IMR-90 (cell line): ENCODE measurements around the gene COL28A1. TPM values are rescaled to one million over a fixed set of nuclear protein-coding genes. Genes with fewer than 3 reads are reported as not detected.

ENCODE experiments used
- ATAC-seq: fragments of 200-7000 bp; cut with Tn5 transposase; 2 replicates; pipeline ENCODE4 v1.9.1; 2020; ENCODE audit warnings: low read depth, mild to moderate bottlenecking, moderate library complexity
- BruUV-seq: library from RNA; stranded (reverse); fragments of 400-500 nt; replicated peaks from 2 replicates; lab custom pipeline; 2021; lab: Mats Ljungman, UMichigan
- CTCF ChIA-PET: fragments of 300-600 bp; formaldehyde crosslinking; extraction: SDS; loops from one replicate; lab custom pipeline; 2021; ENCODE audit warnings: antibody characterized with exemption; lab: Yijun Ruan, JAX
- POLR2A ChIA-PET: fragments of 300-600 bp; sonication (Branson Sonifier 250); formaldehyde crosslinking; loops from one replicate; lab custom pipeline; 2022; ENCODE audit warnings: antibody characterized with exemption; ENCODE audit not compliant: unreplicated experiment; lab: Charles Lee
- DNase-seq: peaks from one replicate; pipeline ENCODE4 v3.0.0; 2013
- H2AFZ ChIP-seq: replicated peaks from 2 replicates; pipeline ENCODE3; 2013; ENCODE audit warnings: low read length, mild to moderate bottlenecking; ENCODE audit not compliant: poor library complexity
- H2AK5ac ChIP-seq: 2 replicates; pipeline ENCODE4 v1.6.1; 2013; ENCODE audit warnings: low read depth, low read length, inconsistent platforms
- H2AK9ac ChIP-seq: replicated peaks from 2 replicates; pipeline ENCODE3; 2013; ENCODE audit warnings: mild to moderate bottlenecking, low read depth, low read length, moderate library complexity; ENCODE audit not compliant: poor library complexity
- H2BK120ac ChIP-seq: 2 replicates; pipeline ENCODE4 v1.6.1; 2013; ENCODE audit warnings: low read depth, low read length, inconsistent platforms
- H2BK15ac ChIP-seq: 3 replicates; pipeline ENCODE4 v1.6.1; 2013; ENCODE audit warnings: low read depth, low read length, inconsistent platforms
- H2BK20ac ChIP-seq: 2 replicates; pipeline ENCODE4 v1.6.1; 2013; ENCODE audit warnings: low read depth, mild to moderate bottlenecking, inconsistent platforms, low read length, moderate library complexity
- H2BK5ac ChIP-seq: 2 replicates; pipeline ENCODE4 v1.6.1; 2013; ENCODE audit warnings: mild to moderate bottlenecking, low read depth, low read length, inconsistent platforms; ENCODE audit not compliant: poor library complexity, severe bottlenecking
- H3K14ac ChIP-seq: replicated peaks from 2 replicates; pipeline ENCODE4 v1.6.1; 2013; ENCODE audit warnings: low read depth, low read length, inconsistent platforms
- H3K18ac ChIP-seq: 2 replicates; pipeline ENCODE4 v1.6.1; 2013; ENCODE audit warnings: low read depth, low read length, control low read depth
- H3K23ac ChIP-seq: 2 replicates; pipeline ENCODE4 v1.6.1; 2013; ENCODE audit warnings: low read depth, low read length, inconsistent platforms
- H3K27ac ChIP-seq: 2 replicates; pipeline ENCODE4 v1.5.1; 2013; ENCODE audit warnings: mild to moderate bottlenecking, control low read depth, low read length; ENCODE audit not compliant: insufficient read depth
- H3K27me3 ChIP-seq: 2 replicates; pipeline ENCODE4 v1.6.1; 2013; ENCODE audit warnings: low read length; ENCODE audit not compliant: control insufficient read depth, insufficient read depth
- H3K36me3 ChIP-seq: 2 replicates; pipeline ENCODE4 v1.6.1; 2013; ENCODE audit warnings: low read length, mixed read lengths; ENCODE audit not compliant: control insufficient read depth, insufficient read depth
- H3K4ac ChIP-seq: 2 replicates; pipeline ENCODE4 v1.6.1; 2013; ENCODE audit warnings: low read depth, low read length, inconsistent platforms
- H3K4me1 ChIP-seq: 2 replicates; pipeline ENCODE4 v1.6.1; 2013; ENCODE audit warnings: low read length, mixed read lengths; ENCODE audit not compliant: control insufficient read depth, insufficient read depth
- H3K4me2 ChIP-seq: 2 replicates; pipeline ENCODE4 v1.6.1; 2013; ENCODE audit warnings: low read depth, mild to moderate bottlenecking, control low read depth, low read length, moderate library complexity
- H3K4me3 ChIP-seq: 2 replicates; pipeline ENCODE4 v1.5.1; 2013; ENCODE audit warnings: low read depth, mild to moderate bottlenecking, control low read depth, low read length, moderate library complexity; ENCODE audit not compliant: insufficient read depth
- H3K56ac ChIP-seq: 2 replicates; pipeline ENCODE4 v1.6.1; 2013; ENCODE audit warnings: low read length, inconsistent platforms; ENCODE audit not compliant: insufficient read depth; ENCODE audit errors: extremely low read depth
- H3K79me1 ChIP-seq, 2 experiments: 2 replicates each; pipeline ENCODE4 v1.6.1; 2013; ENCODE audit warnings: low read length in 2 of 2, inconsistent platforms in 1 of 2, low read depth in 1 of 2
- H3K9ac ChIP-seq: 2 replicates; pipeline ENCODE4 v1.6.1; 2013; ENCODE audit warnings: low read depth, low read length, control low read depth
- H3K9me1 ChIP-seq: 2 replicates; pipeline ENCODE4 v1.6.1; 2013; ENCODE audit warnings: low read length, inconsistent platforms; ENCODE audit not compliant: insufficient read depth
- H3K9me3 ChIP-seq: 2 replicates; pipeline ENCODE4 v1.6.1; 2013; ENCODE audit warnings: low read length; ENCODE audit not compliant: control insufficient read depth, insufficient read depth
- H4K20me1 ChIP-seq: 2 replicates; pipeline ENCODE4 v1.6.1; 2013; ENCODE audit warnings: low read length, inconsistent platforms; ENCODE audit not compliant: insufficient read depth
- H4K5ac ChIP-seq: 2 replicates; pipeline ENCODE4 v1.6.1; 2013; ENCODE audit warnings: mild to moderate bottlenecking, low read depth, low read length, control low read depth
- H4K8ac ChIP-seq, 2 experiments: 2 replicates each; pipeline ENCODE4 v1.6.1; 2013; ENCODE audit warnings: low read depth in 2 of 2, low read length in 2 of 2, control low read depth in 1 of 2, inconsistent platforms in 1 of 2
- H4K91ac ChIP-seq: 2 replicates; pipeline ENCODE4 v1.6.1; 2013; ENCODE audit warnings: low read depth, low read length, inconsistent platforms; ENCODE audit not compliant: insufficient read depth
- BHLHE40 ChIP-seq: fragments of 150-350 bp; IDR thresholded peaks from 2 replicates; pipeline ENCODE4 v1.6.1; 2016; ENCODE audit warnings: mild to moderate bottlenecking, low read depth, low read length
- CEBPB ChIP-seq: IDR thresholded peaks from 2 replicates; pipeline ENCODE4 v1.6.1; 2012; ENCODE audit warnings: low read depth, low read length, improper control_type of control experiment
- CHD1 ChIP-seq: IDR thresholded peaks from 2 replicates; pipeline ENCODE4 v1.6.1; 2012; ENCODE audit warnings: low read depth, low read length, improper control_type of control experiment
- FOS ChIP-seq: fragments of 150-350 bp; IDR thresholded peaks from 2 replicates; pipeline ENCODE4 v1.6.1; 2016; ENCODE audit warnings: low read depth, low read length
- MAFK ChIP-seq: IDR thresholded peaks from 2 replicates; pipeline ENCODE4 v1.6.1; 2012; ENCODE audit warnings: low read depth, low read length, improper control_type of control experiment
- MAZ ChIP-seq: IDR thresholded peaks from 2 replicates; pipeline ENCODE4 v1.6.1; 2012; ENCODE audit warnings: low read depth, mild to moderate bottlenecking, low read length, improper control_type of control experiment, moderate library complexity, borderline replicate concordance
- MXI1 ChIP-seq: IDR thresholded peaks from 2 replicates; pipeline ENCODE4 v1.6.1; 2012; ENCODE audit warnings: low read depth, mild to moderate bottlenecking, low read length, moderate library complexity, borderline replicate concordance
- NFE2L2 ChIP-seq: fragments of 150-350 bp; IDR thresholded peaks from 2 replicates; pipeline ENCODE4 v1.6.1; 2016; ENCODE audit warnings: low read depth, mild to moderate bottlenecking, low read length
- POLR2A ChIP-seq: IDR thresholded peaks from 2 replicates; pipeline ENCODE4 v1.6.1; 2012; ENCODE audit warnings: mild to moderate bottlenecking, low read depth, low read length
- RCOR1 ChIP-seq: IDR thresholded peaks from 2 replicates; pipeline ENCODE4 v1.6.1; 2012; ENCODE audit warnings: mild to moderate bottlenecking, low read length, improper control_type of control experiment; ENCODE audit not compliant: insufficient replicate concordance
- SMC3 ChIP-seq: fragments of 150-350 bp; IDR thresholded peaks from 2 replicates; pipeline ENCODE4 v1.6.1; 2016; ENCODE audit warnings: low read depth, mild to moderate bottlenecking, antibody characterized with exemption, low read length, moderate library complexity
- WGBS, 2 experiments: methylation state at CpG; one replicate each; pipeline versions ENCODE4 v1.1.5 to v1.1.7; 2013; ENCODE audit warnings: missing lambda C conversion rate in 2 of 2; ENCODE audit not compliant: insufficient read length in 1 of 2; ENCODE audit errors: extremely low coverage in 2 of 2; 5-methylcytosine and 5-hydroxymethylcytosine counted together
- dilution Hi-C: fragments of 300-500 bp; cut with HindIII; formaldehyde crosslinking; loops from one replicate; pipeline ENCODE4 v1.14.3; 2018; ENCODE audit warnings: low sequenced_read_pairs; ENCODE audit not compliant: unreplicated experiment
- in situ Hi-C: fragments of 300-500 bp; cut with MboI; formaldehyde crosslinking; loops from 3 replicates; pipeline ENCODE4 v1.14.3; 2019; ENCODE audit warnings: low sequenced_read_pairs, inconsistent platforms, mixed read lengths
- intact Hi-C: fragments of 100-400 bp; cut with micrococcal nuclease; formaldehyde crosslinking; loops from 2 replicates; pipeline ENCODE4 v1.10.0; 2022
- polyA plus RNA-seq, 3 experiments: library from polyadenylated mRNA; depleted of rRNA; stranded (reverse); fragments of >200 nt; gene quantifications; 2 replicates each; pipeline ENCODE4 v1.2.3, GENCODE V29; 2012; ENCODE audit warnings: low replicate concordance in 1 of 3
- total RNA-seq: library from RNA; depleted of rRNA; stranded (reverse); fragments of >200 nt; gene quantifications from 2 replicates; pipeline ENCODE4 v1.2.3, GENCODE V29; 2012
- TF ChIP-seq, protein P1 (sequence below): conservative IDR thresholded peaks from 2 replicates; pipeline ENCODE4 v1.5.1; 2012; ENCODE audit warnings: mild to moderate bottlenecking, low read depth, low read length, improper control_type of control experiment
- TF ChIP-seq, protein P2 (sequence below): fragments of 150-350 bp; IDR thresholded peaks from 2 replicates; pipeline ENCODE4 v1.6.1; 2016; ENCODE audit warnings: low read depth, mild to moderate bottlenecking, low read length, moderate library complexity, borderline replicate concordance

COL28A1 gene
- total and polyA plus RNA-seq, 2 of the 4 experiments (the other 2 are of a cell fraction): under 0.01 to 0.05 TPM

DNA sequence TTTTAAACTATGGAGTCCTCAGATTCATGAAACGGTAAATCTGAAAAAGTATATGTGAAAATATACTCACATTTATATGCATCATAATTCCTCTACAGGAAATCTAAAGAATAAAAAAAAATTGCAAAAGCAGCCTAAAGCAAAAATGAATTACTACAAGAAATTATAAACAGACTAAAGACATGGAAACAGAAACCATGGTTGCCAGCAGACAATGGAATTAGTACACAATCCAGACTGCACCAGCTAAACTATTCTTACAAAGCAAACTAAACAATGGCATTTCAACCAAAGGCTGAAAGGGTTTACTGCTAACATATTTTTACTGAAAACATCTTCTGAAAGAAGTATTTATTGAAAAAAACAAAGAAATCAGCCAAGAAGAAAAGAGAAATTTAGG is 51.6 kb downstream of the COL28A1 start:
- Histone ChIP-seq H3K4me2 (no peak overlapping the region), H3K36me3 (no peaks in the 10 kb centered on the region), H3K79me1 (no peaks in the 10 kb centered on the region), H3K18ac (no peak overlapping the region), H4K20me1 (no peaks in the 10 kb centered on the region), H4K5ac (no peak overlapping the region), H3K9me3 (no peaks in the 10 kb centered on the region), H2AK9ac (no peak overlapping the region), H2BK120ac (no peak overlapping the region), H3K4ac (no peak overlapping the region), H3K27ac (no peak overlapping the region), H2BK20ac (no peak overlapping the region), H4K91ac (no peak overlapping the region), H3K27me3 (no peaks in the 10 kb centered on the region), H3K56ac (no peak overlapping the region), H3K14ac (no peak overlapping the region), H3K9ac (no peak overlapping the region), H2AK5ac (no peak overlapping the region), H3K23ac (no peak overlapping the region), H3K4me3 (no peak overlapping the region), H2BK5ac (no peak overlapping the region), H2BK15ac (no peak overlapping the region), H3K9me1 (no peaks in the 10 kb centered on the region), H4K8ac (no peak overlapping the region), H3K4me1 (peaks cover 2% of the 10 kb centered on the region), H2AFZ (no peak overlapping the region)
- ChIA-PET POLR2A (no interaction called here), CTCF (interaction anchor here (0.7 kb wide), 1 partner anchor 56 kb away, joined by 3 read pairs; no protein-coding TSS in a partner anchor)
- DNase-seq (no peak), ATAC-seq (no peak)
- in situ Hi-C loops (no loop called here), intact Hi-C loops (no loop called here), dilution Hi-C loops (no loop called here)
- TF ChIP-seq, protein P1, sequence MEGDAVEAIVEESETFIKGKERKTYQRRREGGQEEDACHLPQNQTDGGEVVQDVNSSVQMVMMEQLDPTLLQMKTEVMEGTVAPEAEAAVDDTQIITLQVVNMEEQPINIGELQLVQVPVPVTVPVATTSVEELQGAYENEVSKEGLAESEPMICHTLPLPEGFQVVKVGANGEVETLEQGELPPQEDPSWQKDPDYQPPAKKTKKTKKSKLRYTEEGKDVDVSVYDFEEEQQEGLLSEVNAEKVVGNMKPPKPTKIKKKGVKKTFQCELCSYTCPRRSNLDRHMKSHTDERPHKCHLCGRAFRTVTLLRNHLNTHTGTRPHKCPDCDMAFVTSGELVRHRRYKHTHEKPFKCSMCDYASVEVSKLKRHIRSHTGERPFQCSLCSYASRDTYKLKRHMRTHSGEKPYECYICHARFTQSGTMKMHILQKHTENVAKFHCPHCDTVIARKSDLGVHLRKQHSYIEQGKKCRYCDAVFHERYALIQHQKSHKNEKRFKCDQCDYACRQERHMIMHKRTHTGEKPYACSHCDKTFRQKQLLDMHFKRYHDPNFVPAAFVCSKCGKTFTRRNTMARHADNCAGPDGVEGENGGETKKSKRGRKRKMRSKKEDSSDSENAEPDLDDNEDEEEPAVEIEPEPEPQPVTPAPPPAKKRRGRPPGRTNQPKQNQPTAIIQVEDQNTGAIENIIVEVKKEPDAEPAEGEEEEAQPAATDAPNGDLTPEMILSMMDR: no peak
- TF ChIP-seq MAFK (no peak), FOS (no peak), SMC3 (no peak), BHLHE40 (no peak), MXI1 (no peak), POLR2A (no peak), NFE2L2 (no peak), MAZ (no peak), CEBPB (no peak), RCOR1 (no peak), CHD1 (no peak)
- TF ChIP-seq, protein P2, sequence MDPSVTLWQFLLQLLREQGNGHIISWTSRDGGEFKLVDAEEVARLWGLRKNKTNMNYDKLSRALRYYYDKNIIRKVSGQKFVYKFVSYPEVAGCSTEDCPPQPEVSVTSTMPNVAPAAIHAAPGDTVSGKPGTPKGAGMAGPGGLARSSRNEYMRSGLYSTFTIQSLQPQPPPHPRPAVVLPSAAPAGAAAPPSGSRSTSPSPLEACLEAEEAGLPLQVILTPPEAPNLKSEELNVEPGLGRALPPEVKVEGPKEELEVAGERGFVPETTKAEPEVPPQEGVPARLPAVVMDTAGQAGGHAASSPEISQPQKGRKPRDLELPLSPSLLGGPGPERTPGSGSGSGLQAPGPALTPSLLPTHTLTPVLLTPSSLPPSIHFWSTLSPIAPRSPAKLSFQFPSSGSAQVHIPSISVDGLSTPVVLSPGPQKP: no peak
- BruUV-seq: no TSS peak
- no CpG with 5 or more reads among the region's 1 CpG for WGBS, 2 experiments
